ENCODE results near the gene MYO3B.
"Not testable (repeated sequence)": the region's sequence is repeated elsewhere in the genome, so short reads cannot be mapped to it uniquely, and the experiment has no call there.

DNA sequence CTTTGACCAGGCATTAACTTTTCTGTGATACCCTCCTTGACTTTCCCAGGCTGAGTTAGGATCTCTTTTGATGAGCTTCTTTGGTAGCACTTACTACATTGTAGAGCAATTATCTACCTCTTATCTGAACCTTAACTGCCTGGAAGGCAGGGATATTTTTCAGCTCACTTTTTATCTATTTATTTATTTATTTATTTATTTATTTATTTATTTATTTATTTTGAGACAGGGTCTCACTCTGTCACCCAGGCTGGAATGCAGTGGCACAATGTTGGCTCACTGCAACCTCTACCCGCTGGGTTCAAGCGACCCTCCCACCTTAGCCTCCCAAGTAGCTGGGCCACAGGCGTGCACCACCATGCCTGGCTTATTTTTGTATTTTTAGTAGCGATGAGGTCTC lies 294.6 kb downstream of the MYO3B start:
- not testable (repeated sequence) for TF ChIP-seq POLR2A (IDR thresholded peaks at IDR 0.05)
- TF ChIP-seq, protein P1, sequence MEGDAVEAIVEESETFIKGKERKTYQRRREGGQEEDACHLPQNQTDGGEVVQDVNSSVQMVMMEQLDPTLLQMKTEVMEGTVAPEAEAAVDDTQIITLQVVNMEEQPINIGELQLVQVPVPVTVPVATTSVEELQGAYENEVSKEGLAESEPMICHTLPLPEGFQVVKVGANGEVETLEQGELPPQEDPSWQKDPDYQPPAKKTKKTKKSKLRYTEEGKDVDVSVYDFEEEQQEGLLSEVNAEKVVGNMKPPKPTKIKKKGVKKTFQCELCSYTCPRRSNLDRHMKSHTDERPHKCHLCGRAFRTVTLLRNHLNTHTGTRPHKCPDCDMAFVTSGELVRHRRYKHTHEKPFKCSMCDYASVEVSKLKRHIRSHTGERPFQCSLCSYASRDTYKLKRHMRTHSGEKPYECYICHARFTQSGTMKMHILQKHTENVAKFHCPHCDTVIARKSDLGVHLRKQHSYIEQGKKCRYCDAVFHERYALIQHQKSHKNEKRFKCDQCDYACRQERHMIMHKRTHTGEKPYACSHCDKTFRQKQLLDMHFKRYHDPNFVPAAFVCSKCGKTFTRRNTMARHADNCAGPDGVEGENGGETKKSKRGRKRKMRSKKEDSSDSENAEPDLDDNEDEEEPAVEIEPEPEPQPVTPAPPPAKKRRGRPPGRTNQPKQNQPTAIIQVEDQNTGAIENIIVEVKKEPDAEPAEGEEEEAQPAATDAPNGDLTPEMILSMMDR (IDR thresholded peaks at IDR 0.05): not testable (repeated sequence)

Data from uterus (tissue), 2 donors.